Prostate gland (tissue), 2 donors: ENCODE measurements around the gene LHCGR. TPM values are rescaled to one million over a fixed set of nuclear protein-coding genes. Genes with fewer than 3 reads are reported as not detected.

ENCODE experiments used
- DNase-seq: peaks from one replicate; pipeline ENCODE4 v3.0.0-alpha.2; 2019; ENCODE audit warnings: low spot score
- H3K27ac ChIP-seq, 2 donors: fragments of 200-600 bp; sonication (generic); 2 replicates each; pipeline ENCODE4 v1.5.1; 2017 to 2019
- H3K27me3 ChIP-seq: fragments of 200-600 bp; sonication (generic); replicated peaks from 2 replicates; pipeline ENCODE4 v1.5.1; 2019; ENCODE audit not compliant: insufficient read depth
- H3K36me3 ChIP-seq, 2 donors: fragments of 200-600 bp; sonication (generic); 1 replicate in 1 of 2; 2 replicates in 1 of 2; pipeline versions ENCODE4 v1.5.1 to v1.8.1; 2017 to 2019
- H3K4me1 ChIP-seq: fragments of 200-600 bp; sonication (generic); replicated peaks from 2 replicates; pipeline ENCODE4 v1.5.1; 2019
- H3K4me3 ChIP-seq, 2 donors: fragments of 200-600 bp; sonication (generic); 2 replicates each; pipeline ENCODE4 v1.5.1; 2017 to 2019
- H3K9me3 ChIP-seq: fragments of 200-600 bp; sonication (generic); 2 replicates; pipeline ENCODE4 v1.5.1; 2017
- CTCF ChIP-seq, 4 experiments: fragments of 200-600 bp in 2 of 4; fragments of 450-650 bp in 2 of 4; sonication (generic) in 2 of 4; IDR thresholded peaks; 1 replicate in 3 of 4; 2 replicates in 1 of 4; pipeline ENCODE4 v1.5.1; 2016 to 2019; ENCODE audit warnings: antibody characterized with exemption in 4 of 4, mild to moderate bottlenecking in 2 of 4, moderate library complexity in 2 of 4
- POLR2A ChIP-seq: fragments of 450-650 bp; IDR thresholded peaks from one replicate; pipeline ENCODE4 v1.6.1; 2016; ENCODE audit warnings: antibody characterized with exemption, mild to moderate bottlenecking
- POLR2AphosphoS5 ChIP-seq: sonication (generic); formaldehyde crosslinking; IDR thresholded peaks from one replicate; pipeline ENCODE4 v1.6.1; 2017; ENCODE audit warnings: antibody characterized with exemption
- WGBS: methylation state at CpG from one replicate; pipeline ENCODE4 v1.1.5; 2018; 5-methylcytosine and 5-hydroxymethylcytosine counted together
- intact Hi-C: fragments of 100-400 bp; cut with DNase I; formaldehyde crosslinking; loops from one replicate; pipeline ENCODE4 v1.14.2; 2022
- total RNA-seq, 2 donors: library from RNA; depleted of rRNA; stranded (reverse); fragments of >200 nt; gene quantifications; one replicate each; pipeline ENCODE4 v1.1.0, GENCODE V29; 2016

The LHCGR gene
- total RNA-seq, 2 donors from 2014 or later = 1.6 TPM; not detected in 1

GRCh38 chr2:48734576-48735303 is 20.8 kb downstream of the LHCGR start:
- no peaks in the 10 kb centered on the region for H3K36me3 ChIP-seq
- TF ChIP-seq CTCF (IDR thresholded peaks at IDR 0.05) (no peak), POLR2AphosphoS5 (no peak), POLR2A (no peak)
- H3K27me3 ChIP-seq = peaks cover 2% of the 10 kb centered on the region
- intact Hi-C loops = no loop called here
- H3K4me1 ChIP-seq = no peaks in the 10 kb centered on the region
- H3K27ac ChIP-seq = no peak overlapping the region
- no peaks in the 10 kb centered on the region for H3K9me3 ChIP-seq
- DNase-seq = no peak
- no peak overlapping the region for H3K4me3 ChIP-seq
- WGBS = 69% methylated on average over 5 of the region's 5 CpGs

GRCh38 chr2:48733067-48733503 is 22.4 kb downstream of the LHCGR start:
- Histone ChIP-seq H3K36me3 (no peaks in the 10 kb centered on the region), H3K9me3 (no peaks in the 10 kb centered on the region), H3K4me1 (no peaks in the 10 kb centered on the region), H3K4me3 (no peak overlapping the region), H3K27ac (no peak overlapping the region), H3K27me3 (peaks cover 2% of the 10 kb centered on the region)
- intact Hi-C loops = no loop called here
- no peak for DNase-seq
- TF ChIP-seq CTCF (IDR thresholded peaks at IDR 0.05) (no peak), POLR2AphosphoS5 (no peak), POLR2A (no peak)
- 8% methylated on average over 2 of the region's 2 CpGs for WGBS

- TF ChIP-seq POLR2AphosphoS5 (no peak), POLR2A (no peak), CTCF (IDR thresholded peaks at IDR 0.05) (no peak)
- Histone ChIP-seq H3K27me3 (no peaks in the 10 kb centered on the region), H3K4me3 (no peak overlapping the region), H3K9me3 (no peaks in the 10 kb centered on the region), H3K36me3 (no peaks in the 10 kb centered on the region), H3K4me1 (no peaks in the 10 kb centered on the region), H3K27ac (no peak overlapping the region)
- intact Hi-C loops = no loop called here
- no peak for DNase-seq
Measured at GRCh38 chr2:48728840-48729239, 26.7 kb downstream of the LHCGR start.

GRCh38 chr2:48728295-48728694 is 27.2 kb downstream of the LHCGR start:
- TF ChIP-seq CTCF (IDR thresholded peaks at IDR 0.05) (no peak), POLR2A (no peak), POLR2AphosphoS5 (no peak)
- Histone ChIP-seq H3K4me3 (no peak overlapping the region), H3K36me3 (no peaks in the 10 kb centered on the region), H3K4me1 (no peaks in the 10 kb centered on the region), H3K27ac (no peak overlapping the region), H3K27me3 (no peaks in the 10 kb centered on the region), H3K9me3 (no peaks in the 10 kb centered on the region)
- intact Hi-C loops = no loop called here
- WGBS = 95% methylated on average over 2 of the region's 2 CpGs
- no peak for DNase-seq

- DNase-seq = no peak
- H3K4me1 ChIP-seq = no peaks in the 10 kb centered on the region
- H3K9me3 ChIP-seq = no peaks in the 10 kb centered on the region
- no peak overlapping the region for H3K27ac ChIP-seq
- TF ChIP-seq POLR2A (no peak), CTCF (IDR thresholded peaks at IDR 0.05) (no peak), POLR2AphosphoS5 (no peak)
- no peaks in the 10 kb centered on the region for H3K36me3 ChIP-seq
- 94% methylated on average over 2 of the region's 2 CpGs for WGBS
- no peak overlapping the region for H3K4me3 ChIP-seq
- no peaks in the 10 kb centered on the region for H3K27me3 ChIP-seq
- intact Hi-C loops = no loop called here
Measured at GRCh38 chr2:48727560-48727959, 28.0 kb downstream of the LHCGR start.
